ENCODE results near the gene LEF1. TPM values are rescaled to one million over a fixed set of nuclear protein-coding genes. Genes with fewer than 3 reads are reported as not detected.

Gene LEF1
- total and polyA plus RNA-seq, 2 donors (not counting 1 experiment from before 2014, with no cell fraction given): 2.4 to 5.1 TPM

DNA sequence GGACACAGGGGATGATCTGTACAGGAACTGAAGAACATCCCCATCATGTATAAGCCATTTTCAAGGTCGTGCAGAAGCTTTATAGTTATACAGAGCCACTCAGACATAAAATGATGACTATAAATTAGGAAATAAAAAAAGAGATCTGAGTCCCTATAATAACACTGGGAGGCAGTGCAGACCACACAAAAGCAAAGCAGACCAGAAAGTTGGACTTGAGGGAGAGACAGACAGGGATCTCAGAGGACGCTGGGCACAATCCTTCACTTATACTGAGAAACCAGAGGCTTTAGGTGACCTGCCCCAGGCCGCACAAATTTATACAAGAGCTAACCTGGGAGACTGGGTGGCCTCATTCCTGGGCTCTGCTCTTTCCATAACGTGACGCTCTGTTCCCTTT, 108.6 kb downstream of the LEF1 start:
- H3K27ac Mint-ChIP-seq: no peak overlapping the region
- POLR2A ChIA-PET: no interaction called here
- H3K4me1 Mint-ChIP-seq: no peaks in the 10 kb centered on the region
- ATAC-seq (ENCODE audit: low read depth): no peak
- no peak overlapping the region for H3K27ac ChIP-seq (ENCODE audit: low read length in 2 of 2)
- no peaks in the 10 kb centered on the region for H3K4me1 ChIP-seq (ENCODE audit: control insufficient read depth in 2 of 2, insufficient read depth in 2 of 2, low read length in 2 of 2)
- WGBS (ENCODE audit: insufficient coverage): 71% methylated on average over 4 of the region's 5 CpGs
- no peaks in the 10 kb centered on the region for H3K79me2 ChIP-seq (ENCODE audit: control insufficient read depth, insufficient read depth, low read length)
- H3K9me3 ChIP-seq (ENCODE audit: control extremely low read depth in 1 of 3, control insufficient read depth in 2 of 3, insufficient read depth in 1 of 3, low read length in 2 of 3): no peaks in the 10 kb centered on the region
- no peaks in the 10 kb centered on the region for H3K27me3 ChIP-seq (replicated peaks in 1 of 4; ENCODE audit: control extremely low read depth in 1 of 4, control insufficient read depth in 3 of 4, insufficient read depth in 4 of 4, low read length in 3 of 4)
- no peak overlapping the region for H3K4me2 ChIP-seq (replicated peaks; ENCODE audit: low read depth, low read length, poor library complexity, severe bottlenecking)
- intact Hi-C loops (cut with micrococcal nuclease): loop anchor here (5.0 kb wide), 1 partner anchor 168 kb away; no protein-coding TSS in a partner anchor
- TF ChIP-seq EZH2 (IDR thresholded peaks at IDR 0.05; ENCODE audit: borderline replicate concordance, insufficient read depth, low read depth, low read length, poor library complexity, severe bottlenecking) (no peak), CTCF (IDR thresholded peaks at IDR 0.05) (no peak)
- no peak overlapping the region for H2AFZ ChIP-seq (ENCODE audit: insufficient read depth, low read depth, low read length, poor library complexity, severe bottlenecking)
- H3K9ac ChIP-seq (ENCODE audit: low read length): no peak overlapping the region
- H3K4me3 Mint-ChIP-seq: no peak overlapping the region
- H4K20me1 ChIP-seq (ENCODE audit: control insufficient read depth, insufficient read depth, low read length, poor library complexity, severe bottlenecking): no peaks in the 10 kb centered on the region
- peaks cover 3% of the 10 kb centered on the region for H3K27me3 Mint-ChIP-seq
- CTCF ChIA-PET: interaction anchor here (1.2 kb wide), 1 partner anchor 41 kb away, joined by 4 read pairs; no protein-coding TSS in a partner anchor
- no peak for DNase-seq
- H3K9me3 Mint-ChIP-seq (ENCODE audit: insufficient read depth): no peaks in the 10 kb centered on the region
- no peak overlapping the region for H3K4me3 ChIP-seq (ENCODE audit: control extremely low read depth in 1 of 5, extremely low read depth in 1 of 5, insufficient read depth in 1 of 5, low read depth in 2 of 5, low read length in 4 of 5)
- no peaks in the 10 kb centered on the region for H3K36me3 ChIP-seq (replicated peaks in 1 of 2; ENCODE audit: control extremely low read depth in 1 of 2, control insufficient read depth in 1 of 2, extremely low read depth in 1 of 2, insufficient read depth in 2 of 2, low read length in 1 of 2)

- H3K9me3 Mint-ChIP-seq (ENCODE audit: insufficient read depth): no peaks in the 10 kb centered on the region
- Histone ChIP-seq H3K4me1 (ENCODE audit: control insufficient read depth in 2 of 2, insufficient read depth in 2 of 2, low read length in 2 of 2) (no peaks in the 10 kb centered on the region), H3K4me2 (replicated peaks; ENCODE audit: low read depth, low read length, poor library complexity, severe bottlenecking) (no peak overlapping the region), H3K36me3 (replicated peaks in 1 of 2; ENCODE audit: control extremely low read depth in 1 of 2, control insufficient read depth in 1 of 2, extremely low read depth in 1 of 2, insufficient read depth in 2 of 2, low read length in 1 of 2) (no peaks in the 10 kb centered on the region), H2AFZ (ENCODE audit: insufficient read depth, low read depth, low read length, poor library complexity, severe bottlenecking) (no peak overlapping the region), H4K20me1 (ENCODE audit: control insufficient read depth, insufficient read depth, low read length, poor library complexity, severe bottlenecking) (no peaks in the 10 kb centered on the region), H3K9me3 (ENCODE audit: control extremely low read depth in 1 of 3, control insufficient read depth in 2 of 3, insufficient read depth in 1 of 3, low read length in 2 of 3) (no peaks in the 10 kb centered on the region), H3K4me3 (ENCODE audit: control extremely low read depth in 1 of 5, extremely low read depth in 1 of 5, insufficient read depth in 1 of 5, low read depth in 2 of 5, low read length in 4 of 5) (no peak overlapping the region), H3K79me2 (ENCODE audit: control insufficient read depth, insufficient read depth, low read length) (no peaks in the 10 kb centered on the region), H3K27ac (ENCODE audit: low read length in 2 of 2) (no peak overlapping the region), H3K27me3 (replicated peaks in 1 of 4; ENCODE audit: control extremely low read depth in 1 of 4, control insufficient read depth in 3 of 4, insufficient read depth in 4 of 4, low read length in 3 of 4) (no peaks in the 10 kb centered on the region), H3K9ac (ENCODE audit: low read length) (no peak overlapping the region)
- no peaks in the 10 kb centered on the region for H3K4me1 Mint-ChIP-seq
- no peak for ATAC-seq (ENCODE audit: low read depth)
- POLR2A ChIA-PET: no interaction called here
- no peak overlapping the region for H3K27ac Mint-ChIP-seq
- TF ChIP-seq EZH2 (IDR thresholded peaks at IDR 0.05; ENCODE audit: borderline replicate concordance, insufficient read depth, low read depth, low read length, poor library complexity, severe bottlenecking): no peak
- TF ChIP-seq CTCF (IDR thresholded peaks at IDR 0.05): no peak
- CTCF ChIA-PET: interaction anchor here (1.2 kb wide), 1 partner anchor 40 kb away, joined by 4 read pairs; no protein-coding TSS in a partner anchor
- no peak for DNase-seq
- intact Hi-C loops (cut with micrococcal nuclease): no loop called here
- WGBS (ENCODE audit: insufficient coverage): 98% methylated on average over 5 of the region's 11 CpGs
- H3K27me3 Mint-ChIP-seq: peaks cover 3% of the 10 kb centered on the region
- no peak overlapping the region for H3K4me3 Mint-ChIP-seq
Observed at GRCh38 chr4:108058685-108059440, 109.9 kb downstream of the LEF1 start.

Data from B cell (primary cell).